Measurements from ENCODE around the gene ORMDL2. TPM values are rescaled to one million over a fixed set of nuclear protein-coding genes. Genes with fewer than 3 reads are reported as not detected.

ORMDL2 gene, protein sequence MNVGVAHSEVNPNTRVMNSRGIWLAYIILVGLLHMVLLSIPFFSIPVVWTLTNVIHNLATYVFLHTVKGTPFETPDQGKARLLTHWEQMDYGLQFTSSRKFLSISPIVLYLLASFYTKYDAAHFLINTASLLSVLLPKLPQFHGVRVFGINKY
- total RNA-seq: 9.8 TPM

GRCh38 chr12:55817345-55818139 is at the start of gene ORMDL2, which contains the start of gene SARNP:
ORMDL2 (plus strand) TSS chr12:55818041; CDS start chr12:55819000, 959 bp downstream.
SARNP (minus strand) TSS chr12:55817724; CDS start chr12:55817701, 23 bp downstream.
- Histone ChIP-seq H3K36me3 (peaks cover 0 to 27% of the 10 kb centered on the region in 2 donors), H3K4me1 (peaks cover 54% of the 10 kb centered on the region)

DNA sequence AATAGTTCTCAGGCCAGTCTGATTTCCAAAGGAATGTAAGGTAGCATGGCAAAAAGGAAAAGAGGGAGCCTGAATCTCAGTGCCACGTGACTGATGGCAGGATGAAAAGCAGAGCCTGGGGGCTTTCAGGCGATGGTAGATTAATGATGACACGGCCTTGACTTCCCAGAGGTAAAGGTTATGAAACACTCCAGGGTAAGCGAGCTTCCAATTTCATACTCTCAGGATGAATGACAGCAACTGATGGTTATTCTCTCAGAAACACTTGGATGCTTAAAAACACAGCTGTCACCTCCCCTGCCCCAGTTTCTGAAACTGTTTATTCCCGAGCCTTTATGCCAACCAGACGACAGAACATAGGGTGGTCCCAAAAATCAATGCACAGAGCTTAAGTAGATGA is 46.1 kb upstream of the ORMDL2 start:
- H3K4me1 ChIP-seq: no peaks in the 10 kb centered on the region
- peaks cover 0 to 16% of the 10 kb centered on the region in 2 donors for H3K36me3 ChIP-seq
- no peaks in the 10 kb centered on the region for H3K9me3 ChIP-seq
- intact Hi-C loops (cut with DNase I): no loop called here
- H3K27ac ChIP-seq: no peak overlapping the region
- DNase-seq (ENCODE audit: extremely low spot score in 2 of 2): no peak
- no peak overlapping the region for H3K4me3 ChIP-seq
- H3K27me3 ChIP-seq: no peaks in the 10 kb centered on the region
- TF ChIP-seq CTCF (IDR thresholded peaks at IDR 0.05) (no peak), POLR2A (IDR thresholded peaks at IDR 0.05) (no peak)

More at GRCh38 chr12:55817345-55818139, at the start of gene ORMDL2, which contains the start of gene SARNP:
- intact Hi-C loops (cut with DNase I): no loop called here
- Histone ChIP-seq H3K4me3 (peak within 1 kb of the TSS; percentile 82 to 96), H3K9me3 (no peaks in the 10 kb centered on the region), H3K27me3 (no peaks in the 10 kb centered on the region), H3K27ac (peak within 1 kb of the TSS; percentile 91)
- DNase-seq (ENCODE audit: extremely low spot score in 2 of 2): peak; percentile 100
- TF ChIP-seq CTCF (IDR thresholded peaks at IDR 0.05): no peak
- TF ChIP-seq POLR2AphosphoS5 (IDR thresholded peaks at IDR 0.05; ENCODE audit: insufficient read depth in 1 of 2, low read depth in 1 of 2): peak; percentile 91
- TF ChIP-seq POLR2A (IDR thresholded peaks at IDR 0.05): peak in 1 of 2 donors; percentile 81

DNA sequence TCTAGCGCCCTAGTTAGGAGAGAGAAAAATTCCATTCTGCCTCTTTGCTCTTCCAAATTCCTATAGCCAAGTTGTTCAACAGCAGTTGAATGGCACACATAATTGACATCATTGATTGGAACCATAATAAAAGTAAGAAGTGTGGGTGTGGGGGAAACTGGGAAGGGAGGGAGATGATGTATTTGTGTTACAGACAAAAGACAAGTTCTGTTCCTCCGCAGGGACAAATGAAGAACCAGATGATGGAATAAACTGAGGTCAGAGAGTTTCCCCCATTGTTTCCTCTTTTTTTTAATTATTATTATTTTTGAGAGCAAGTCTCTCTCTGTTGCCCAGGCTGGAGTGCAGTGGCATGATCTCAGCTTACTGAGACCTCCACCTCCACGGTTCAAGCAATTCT is 40.0 kb upstream of the ORMDL2 start:
- H3K27me3 ChIP-seq: no peaks in the 10 kb centered on the region
- no peaks in the 10 kb centered on the region for H3K9me3 ChIP-seq
- DNase-seq (ENCODE audit: extremely low spot score in 2 of 2): no peak
- H3K4me1 ChIP-seq: no peaks in the 10 kb centered on the region
- peaks cover 0 to 32% of the 10 kb centered on the region in 2 donors for H3K36me3 ChIP-seq
- intact Hi-C loops (cut with DNase I): no loop called here
- TF ChIP-seq CTCF (IDR thresholded peaks at IDR 0.05) (no peak), POLR2AphosphoS5 (IDR thresholded peaks at IDR 0.05; ENCODE audit: insufficient read depth in 1 of 2, low read depth in 1 of 2) (no peak), POLR2A (IDR thresholded peaks at IDR 0.05) (no peak)
- H3K27ac ChIP-seq: no peak overlapping the region
- no peak overlapping the region for H3K4me3 ChIP-seq

DNA sequence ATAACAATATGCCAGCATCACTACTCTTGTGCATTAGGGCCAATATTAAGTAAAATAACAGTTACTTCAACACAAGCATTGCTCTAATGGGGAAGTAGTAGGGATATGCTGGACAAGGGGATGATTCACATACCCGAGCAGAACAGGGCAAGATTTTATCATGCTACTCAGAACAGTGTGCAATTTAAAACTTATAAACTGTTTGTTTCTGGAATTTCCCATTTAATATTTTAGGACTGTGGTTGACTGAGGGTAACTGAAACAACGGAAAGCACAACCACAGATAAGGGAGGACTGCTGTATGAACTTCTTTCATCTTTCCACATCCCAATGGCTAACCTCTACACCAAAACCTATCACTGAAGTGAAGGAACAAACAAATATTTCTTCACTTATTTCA is 37.2 kb upstream of the ORMDL2 start:
- Histone ChIP-seq H3K27ac (no peak overlapping the region), H3K4me3 (no peak overlapping the region), H3K27me3 (no peaks in the 10 kb centered on the region), H3K36me3 (peaks cover 0 to 51% of the 10 kb centered on the region in 2 donors), H3K4me1 (no peaks in the 10 kb centered on the region), H3K9me3 (no peaks in the 10 kb centered on the region)
- intact Hi-C loops (cut with DNase I): no loop called here
- DNase-seq (ENCODE audit: extremely low spot score in 2 of 2): no peak
- TF ChIP-seq CTCF (IDR thresholded peaks at IDR 0.05) (no peak), POLR2A (IDR thresholded peaks at IDR 0.05) (no peak), POLR2AphosphoS5 (IDR thresholded peaks at IDR 0.05; ENCODE audit: insufficient read depth in 1 of 2, low read depth in 1 of 2) (no peak)

DNA sequence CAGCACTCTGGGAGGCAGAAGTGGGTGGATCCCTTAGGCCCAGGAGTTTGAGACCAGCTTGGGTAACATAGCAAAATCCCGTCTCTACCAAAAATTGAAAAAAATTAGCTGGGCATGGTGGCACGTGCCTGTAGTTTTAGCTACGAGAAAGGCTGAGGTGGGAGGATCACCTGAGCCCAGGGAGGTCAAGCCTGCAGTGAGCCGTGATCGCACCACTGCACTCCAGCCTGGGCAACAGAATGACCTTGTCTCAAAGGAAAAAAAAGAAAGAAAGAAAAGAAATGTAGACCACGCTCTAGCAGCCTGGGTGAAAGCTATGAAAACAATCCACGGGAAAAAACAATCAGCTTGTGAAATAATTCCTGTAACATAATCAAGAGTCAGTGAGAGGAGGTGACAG is 29.3 kb upstream of the ORMDL2 start:
- no peak for TF ChIP-seq POLR2A (IDR thresholded peaks at IDR 0.05)
- TF ChIP-seq CTCF (IDR thresholded peaks at IDR 0.05): no peak
- no peak for TF ChIP-seq POLR2AphosphoS5 (IDR thresholded peaks at IDR 0.05; ENCODE audit: insufficient read depth in 1 of 2, low read depth in 1 of 2)
- H3K9me3 ChIP-seq: no peaks in the 10 kb centered on the region
- peaks cover 0 to 78% of the 10 kb centered on the region in 2 donors for H3K36me3 ChIP-seq
- no peak for DNase-seq (ENCODE audit: extremely low spot score in 2 of 2)
- no peaks in the 10 kb centered on the region for H3K27me3 ChIP-seq
- no peak overlapping the region for H3K27ac ChIP-seq
- intact Hi-C loops (cut with DNase I): no loop called here
- H3K4me1 ChIP-seq: no peaks in the 10 kb centered on the region
- no peak overlapping the region for H3K4me3 ChIP-seq

Data from vagina (tissue), 2 donors.